Measurements from ENCODE around the gene SLC7A8. TPM values are rescaled to one million over a fixed set of nuclear protein-coding genes. Genes with fewer than 3 reads are reported as not detected.

Gene SLC7A8
- total and polyA plus RNA-seq, 4 experiments from 2014 or later: 0.56 to 4.1 (median 1.5) TPM

- Histone ChIP-seq H3K36me3 (ENCODE audit: insufficient read depth, low read length) (no peaks in the 10 kb centered on the region), H3K27me3 (ENCODE audit: insufficient read depth, low read length) (no peaks in the 10 kb centered on the region), H3K4me1 (ENCODE audit: insufficient read depth, low read length) (peaks cover 16% of the 10 kb centered on the region), H3K4me3 (ENCODE audit: low read length in 2 of 2) (no peak overlapping the region), H3K9me3 (ENCODE audit: control insufficient read depth in 1 of 2, low read length in 2 of 2) (no peaks in the 10 kb centered on the region), H3K27ac (ENCODE audit: low read depth, low read length) (no peak overlapping the region)
- H3K9me3 Mint-ChIP-seq: no peaks in the 10 kb centered on the region
- intact Hi-C loops (cut with micrococcal nuclease): no loop called here
- no peak overlapping the region for H3K4me3 Mint-ChIP-seq
- DNase-seq: no peak
- no peak overlapping the region for H3K27ac Mint-ChIP-seq
- peaks cover 2 to 26% (median 16%) of the 10 kb centered on the region in 4 donors for H3K4me1 Mint-ChIP-seq
- H3K27me3 Mint-ChIP-seq: peaks cover 3 to 4% of the 10 kb centered on the region in 2 donors
- CTCF ChIA-PET (ENCODE audit: partially characterized antibody): no interaction called here
- POLR2A ChIA-PET (ENCODE audit: partially characterized antibody): no interaction called here
- H3K36me3 Mint-ChIP-seq: no peaks in the 10 kb centered on the region
Observed at GRCh38 chr14:23159532-23159931, 23.9 kb downstream of the SLC7A8 start.

GRCh38 chr14:23158779-23159178 lies 24.7 kb downstream of the SLC7A8 start:
- peaks cover 3% of the 10 kb centered on the region in 2 donors for H3K27me3 Mint-ChIP-seq
- Histone ChIP-seq H3K4me3 (ENCODE audit: low read length in 2 of 2) (no peak overlapping the region), H3K9me3 (ENCODE audit: control insufficient read depth in 1 of 2, low read length in 2 of 2) (no peaks in the 10 kb centered on the region), H3K27me3 (ENCODE audit: insufficient read depth, low read length) (no peaks in the 10 kb centered on the region), H3K36me3 (ENCODE audit: insufficient read depth, low read length) (no peaks in the 10 kb centered on the region), H3K27ac (ENCODE audit: low read depth, low read length) (no peak overlapping the region), H3K4me1 (ENCODE audit: insufficient read depth, low read length) (peaks cover 23% of the 10 kb centered on the region)
- ChIA-PET CTCF (ENCODE audit: partially characterized antibody) (no interaction called here), POLR2A (ENCODE audit: partially characterized antibody) (no interaction called here)
- no peak for DNase-seq
- intact Hi-C loops (cut with micrococcal nuclease): no loop called here
- peaks cover 0 to under 1% (median 0%) of the 10 kb centered on the region in 8 donors for H3K9me3 Mint-ChIP-seq
- no peaks in the 10 kb centered on the region for H3K36me3 Mint-ChIP-seq
- H3K4me1 Mint-ChIP-seq: peaks cover 2 to 27% (median 21%) of the 10 kb centered on the region in 4 donors
- H3K4me3 Mint-ChIP-seq: no peak overlapping the region
- no peak overlapping the region for H3K27ac Mint-ChIP-seq

DNA sequence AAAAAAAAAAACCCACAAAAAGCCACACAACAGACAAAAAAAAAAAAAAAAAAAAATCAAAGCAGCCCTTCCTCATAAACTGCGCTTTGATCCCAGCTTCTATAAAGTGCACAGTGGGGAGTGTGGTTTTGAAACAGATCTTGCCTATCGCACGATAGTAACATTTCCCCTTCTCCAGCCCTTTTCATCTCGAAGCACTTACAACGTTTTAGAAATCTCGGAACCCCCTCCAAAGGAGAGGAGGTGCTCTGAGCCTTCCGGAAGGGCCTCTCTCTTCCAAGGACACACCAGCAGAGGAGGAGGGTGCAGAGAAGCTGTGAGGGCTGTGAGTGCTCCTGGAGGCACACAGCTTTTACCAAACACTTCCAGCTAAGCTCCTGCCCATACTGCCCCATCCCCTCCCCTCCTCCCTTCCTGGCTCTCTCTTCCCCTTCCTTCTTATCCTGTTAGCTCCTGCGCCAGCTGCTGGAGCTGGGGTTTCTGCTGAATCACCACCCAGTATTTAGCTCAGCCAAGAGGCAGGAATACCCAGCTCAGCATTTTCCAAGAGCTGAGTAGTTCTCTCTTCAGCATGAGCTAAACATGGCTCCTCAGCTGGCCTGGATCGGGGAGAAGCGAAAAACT lies 28.4 kb downstream of the SLC7A8 start:
- Mint-ChIP-seq H3K27ac (peak overlapping the region in 1 of 7 donors; percentile 14), H3K36me3 (peaks cover 0 to 2% of the 10 kb centered on the region in 2 donors), H3K4me3 (peak overlapping the region in 6 of 8 donors; percentile 14 to 56 (median 43)), H3K27me3 (peaks cover 6 to 8% of the 10 kb centered on the region in 2 donors), H3K9me3 (peaks cover 0 to 3% (median 0%) of the 10 kb centered on the region in 8 donors), H3K4me1 (peaks cover 2 to 14% (median 10%) of the 10 kb centered on the region in 4 donors)
- H3K27me3 ChIP-seq (ENCODE audit: insufficient read depth, low read length): peaks cover 8% of the 10 kb centered on the region
- H3K4me3 ChIP-seq (ENCODE audit: low read length in 2 of 2): no peak overlapping the region
- intact Hi-C loops (cut with micrococcal nuclease): no loop called here
- H3K9me3 ChIP-seq (ENCODE audit: control insufficient read depth in 1 of 2, low read length in 2 of 2): no peaks in the 10 kb centered on the region
- no peak overlapping the region for H3K27ac ChIP-seq (ENCODE audit: low read depth, low read length)
- H3K36me3 ChIP-seq (ENCODE audit: insufficient read depth, low read length): no peaks in the 10 kb centered on the region
- CTCF ChIA-PET (ENCODE audit: partially characterized antibody): interaction anchor here (0.7 to 1.7 kb wide), 3 partner anchors 29 to 1123 kb away, joined by 3 to 10 read pairs (median 5); partner anchors contain the start of gene SLC7A8
- no peak for DNase-seq
- POLR2A ChIA-PET (ENCODE audit: partially characterized antibody): no interaction called here
- H3K4me1 ChIP-seq (ENCODE audit: insufficient read depth, low read length): peaks cover 16% of the 10 kb centered on the region

GRCh38 chr14:23153851-23154796 lies 29.3 kb downstream of the SLC7A8 start:
- H3K27ac Mint-ChIP-seq: peak overlapping the region in 2 of 7 donors; percentile 70 to 83
- CTCF ChIA-PET (ENCODE audit: partially characterized antibody): no interaction called here

GRCh38 chr14:23151342-23151741 lies 32.1 kb downstream of the SLC7A8 start:
- ChIA-PET CTCF (ENCODE audit: partially characterized antibody) (interaction anchor here (0.8 kb wide), 1 partner anchor 12 kb away, joined by 3 read pairs; no protein-coding TSS in a partner anchor), POLR2A (ENCODE audit: partially characterized antibody) (no interaction called here)

More at GRCh38 chr14:23153851-23154796, 29.3 kb downstream of the SLC7A8 start:
- no peak for DNase-seq
- Mint-ChIP-seq H3K9me3 (peaks cover 0 to 3% (median 0%) of the 10 kb centered on the region in 8 donors), H3K36me3 (peaks cover 0 to 3% of the 10 kb centered on the region in 2 donors), H3K4me3 (peak overlapping the region in 4 of 8 donors; percentile 15 to 56 (median 52)), H3K27me3 (peaks cover 7 to 8% of the 10 kb centered on the region in 2 donors), H3K4me1 (peaks cover 2 to 14% (median 10%) of the 10 kb centered on the region in 4 donors)
- Histone ChIP-seq H3K27ac (ENCODE audit: low read depth, low read length) (no peak overlapping the region), H3K9me3 (ENCODE audit: control insufficient read depth in 1 of 2, low read length in 2 of 2) (no peaks in the 10 kb centered on the region), H3K36me3 (ENCODE audit: insufficient read depth, low read length) (no peaks in the 10 kb centered on the region), H3K4me3 (ENCODE audit: low read length in 2 of 2) (no peak overlapping the region), H3K27me3 (ENCODE audit: insufficient read depth, low read length) (peaks cover 8% of the 10 kb centered on the region), H3K4me1 (ENCODE audit: insufficient read depth, low read length) (peaks cover 16% of the 10 kb centered on the region)
- POLR2A ChIA-PET (ENCODE audit: partially characterized antibody): no interaction called here
- intact Hi-C loops (cut with micrococcal nuclease): no loop called here

DNA sequence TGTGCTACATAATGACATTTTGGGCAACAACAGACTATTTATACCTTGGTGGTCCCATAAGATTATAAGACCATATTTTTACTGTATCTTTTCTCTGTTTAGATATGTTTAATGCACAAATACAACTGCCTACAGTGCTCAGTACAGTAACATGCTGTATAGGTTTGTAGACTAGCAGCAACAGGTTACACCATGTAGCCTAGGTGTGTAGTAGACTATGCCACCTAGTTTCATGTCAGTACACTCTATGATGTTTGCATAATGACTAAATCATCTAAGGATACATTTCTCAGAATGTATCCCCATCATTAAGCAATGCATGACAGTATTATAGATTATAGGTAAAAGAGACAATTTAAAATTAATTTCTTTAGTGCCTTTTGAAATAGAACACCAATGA lies 33.7 kb downstream of the SLC7A8 start:
- H3K36me3 Mint-ChIP-seq: peaks cover 0 to 3% of the 10 kb centered on the region in 2 donors
- no peak overlapping the region for H3K27ac Mint-ChIP-seq
- no peaks in the 10 kb centered on the region for H3K9me3 ChIP-seq (ENCODE audit: control insufficient read depth in 1 of 2, low read length in 2 of 2)
- peaks cover 11% of the 10 kb centered on the region for H3K4me1 ChIP-seq (ENCODE audit: insufficient read depth, low read length)
- H3K27me3 Mint-ChIP-seq: peaks cover 10 to 14% of the 10 kb centered on the region in 2 donors
- peaks cover 0 to 10% (median 5%) of the 10 kb centered on the region in 4 donors for H3K4me1 Mint-ChIP-seq
- H3K9me3 Mint-ChIP-seq: peaks cover 0 to 5% (median 0%) of the 10 kb centered on the region in 8 donors
- H3K27ac ChIP-seq (ENCODE audit: low read depth, low read length): no peak overlapping the region
- H3K4me3 ChIP-seq (ENCODE audit: low read length in 2 of 2): no peak overlapping the region
- H3K4me3 Mint-ChIP-seq: no peak overlapping the region
- no peaks in the 10 kb centered on the region for H3K36me3 ChIP-seq (ENCODE audit: insufficient read depth, low read length)
- intact Hi-C loops (cut with micrococcal nuclease): no loop called here
- H3K27me3 ChIP-seq (ENCODE audit: insufficient read depth, low read length): peaks cover 8% of the 10 kb centered on the region
- CTCF ChIA-PET (ENCODE audit: partially characterized antibody): no interaction called here
- POLR2A ChIA-PET (ENCODE audit: partially characterized antibody): no interaction called here
- no peak for DNase-seq

More at GRCh38 chr14:23151342-23151741, 32.1 kb downstream of the SLC7A8 start:
- no peak for DNase-seq
- peaks cover 8% of the 10 kb centered on the region for H3K27me3 ChIP-seq (ENCODE audit: insufficient read depth, low read length)
- intact Hi-C loops (cut with micrococcal nuclease): no loop called here
- Mint-ChIP-seq H3K27ac (no peak overlapping the region), H3K9me3 (peaks cover 0 to 5% (median 0%) of the 10 kb centered on the region in 8 donors), H3K36me3 (peaks cover 0 to 3% of the 10 kb centered on the region in 2 donors), H3K4me3 (no peak overlapping the region), H3K4me1 (peaks cover 2 to 14% (median 10%) of the 10 kb centered on the region in 4 donors), H3K27me3 (peaks cover 8 to 9% of the 10 kb centered on the region in 2 donors)
- H3K36me3 ChIP-seq (ENCODE audit: insufficient read depth, low read length): no peaks in the 10 kb centered on the region
- H3K9me3 ChIP-seq (ENCODE audit: control insufficient read depth in 1 of 2, low read length in 2 of 2): no peaks in the 10 kb centered on the region
- H3K4me1 ChIP-seq (ENCODE audit: insufficient read depth, low read length): peaks cover 16% of the 10 kb centered on the region
- no peak overlapping the region for H3K27ac ChIP-seq (ENCODE audit: low read depth, low read length)
- no peak overlapping the region for H3K4me3 ChIP-seq (ENCODE audit: low read length in 2 of 2)

Measured in CD4-positive, alpha-beta memory T cell (primary cell).